WTC11 (cell line): ENCODE measurements around the gene TRIM41. TPM values are rescaled to one million over a fixed set of nuclear protein-coding genes. Genes with fewer than 3 reads are reported as not detected.
A peak's percentile ranks its signal among the peaks of the same experiment; 100 is the strongest.

Experiments used
- ATAC-seq: fragments of 200-7000 bp; cut with Tn5 transposase; 2 replicates; pipeline ENCODE4 v1.10.0; 2021; ENCODE audit warnings: mild to moderate bottlenecking, moderate library complexity
- CTCF ChIA-PET: fragments of 300-600 bp; sonication (Branson Sonifier 250); formaldehyde crosslinking; loops from one replicate; lab custom pipeline; 2021; ENCODE audit warnings: antibody characterized with exemption; lab: Charles Lee
- POLR2A ChIA-PET: fragments of 350-600 bp; sonication (Branson Sonifier 250); formaldehyde crosslinking; loops from one replicate; lab custom pipeline; 2021; ENCODE audit warnings: antibody characterized with exemption; lab: Charles Lee
- DNase-seq: peaks from one replicate; pipeline ENCODE4 v3.0.0; 2021; ENCODE audit warnings: low spot score
- H3K27ac Mint-ChIP-seq: 2 replicates; pipeline ENCODE4 v1.8.0; 2021; ENCODE audit warnings: mixed read lengths
- H3K27me3 Mint-ChIP-seq: 2 replicates; pipeline ENCODE4 v1.8.0; 2021; ENCODE audit warnings: low read depth, mild to moderate bottlenecking, moderate library complexity, mixed read lengths
- H3K36me3 Mint-ChIP-seq: 2 replicates; pipeline ENCODE4 v1.8.0; 2021; ENCODE audit warnings: mixed read lengths
- H3K4me1 Mint-ChIP-seq: 2 replicates; pipeline ENCODE4 v1.8.0; 2022; ENCODE audit warnings: mixed read lengths
- H3K4me3 Mint-ChIP-seq: 2 replicates; pipeline ENCODE4 v1.8.0; 2021; ENCODE audit warnings: mild to moderate bottlenecking, moderate library complexity, mixed read lengths
- H3K9me3 Mint-ChIP-seq: 2 replicates; pipeline ENCODE4 v1.8.0; 2021; ENCODE audit warnings: mixed read lengths
- CREM ChIP-seq: sonication (generic); formaldehyde crosslinking; IDR thresholded peaks from 2 replicates; pipeline ENCODE4 v1.8.1; 2022; ENCODE audit warnings: mild to moderate bottlenecking, missing genetic modification reagents, moderate library complexity
- E2F1 ChIP-seq: sonication (generic); formaldehyde crosslinking; IDR thresholded peaks from 2 replicates; pipeline ENCODE4 v1.8.0; 2022; ENCODE audit warnings: mild to moderate bottlenecking, missing genetic modification reagents
- GABPB1 ChIP-seq: sonication (generic); formaldehyde crosslinking; IDR thresholded peaks from 2 replicates; pipeline ENCODE4 v1.8.1; 2023; ENCODE audit warnings: mild to moderate bottlenecking, missing genetic modification reagents
- GTF2I ChIP-seq: fragments of 250-450 bp; sonication (Bioruptor Pico); conservative IDR thresholded peaks from 2 replicates; pipeline ENCODE4 v1.4.0; 2021; ENCODE audit warnings: mild to moderate bottlenecking
- JAZF1 ChIP-seq: fragments of 250-450 bp; sonication (Bioruptor Pico); IDR thresholded peaks from 2 replicates; pipeline ENCODE4 v1.9.0; 2021; ENCODE audit warnings: moderate library complexity, mild to moderate bottlenecking, inconsistent platforms
- MLX ChIP-seq: sonication (generic); formaldehyde crosslinking; IDR thresholded peaks from 2 replicates; pipeline ENCODE4 v1.8.1; 2023; ENCODE audit warnings: mild to moderate bottlenecking, missing genetic modification reagents, moderate library complexity
- NFE2L1 ChIP-seq: sonication (generic); formaldehyde crosslinking; IDR thresholded peaks from 2 replicates; pipeline ENCODE4 v1.8.1; 2023; ENCODE audit warnings: missing genetic modification reagents
- RORB ChIP-seq: fragments of 250-450 bp; sonication (Bioruptor Pico); IDR thresholded peaks from 2 replicates; pipeline ENCODE4 v1.9.0; 2021; ENCODE audit warnings: mild to moderate bottlenecking
- SMAD3 ChIP-seq: sonication (generic); formaldehyde crosslinking; IDR thresholded peaks from 2 replicates; pipeline ENCODE4 v1.8.0; 2022; ENCODE audit warnings: missing genetic modification reagents, mild to moderate bottlenecking, borderline replicate concordance
- ZNF138 ChIP-seq: sonication (generic); formaldehyde crosslinking; conservative IDR thresholded peaks from 2 replicates; pipeline ENCODE4 v1.8.1; 2022; ENCODE audit warnings: mild to moderate bottlenecking, moderate library complexity, missing genetic modification reagents
- total RNA-seq: library from RNA; stranded (reverse); gene quantifications from 3 replicates; pipeline ENCODE4 v1.2.3, GENCODE V29; 2021
- TF ChIP-seq, protein P1 (sequence below): sonication (generic); formaldehyde crosslinking; IDR thresholded peaks from 2 replicates; pipeline ENCODE4 v1.8.1; 2022; ENCODE audit warnings: mild to moderate bottlenecking, missing genetic modification reagents, moderate library complexity, borderline replicate concordance
- TF ChIP-seq, protein P2 (sequence below): sonication (generic); formaldehyde crosslinking; IDR thresholded peaks from 2 replicates; pipeline ENCODE4 v1.8.1; 2022; ENCODE audit warnings: low read depth, missing genetic modification reagents, borderline replicate concordance
- TF ChIP-seq, protein P3 (sequence below): fragments of 250-450 bp; sonication (Bioruptor Pico); IDR thresholded peaks from 2 replicates; pipeline ENCODE4 v1.9.0; 2021; ENCODE audit warnings: mild to moderate bottlenecking

Gene TRIM41
- total RNA-seq, 1 experiment from 2014 or later, result 33.5 TPM

DNA sequence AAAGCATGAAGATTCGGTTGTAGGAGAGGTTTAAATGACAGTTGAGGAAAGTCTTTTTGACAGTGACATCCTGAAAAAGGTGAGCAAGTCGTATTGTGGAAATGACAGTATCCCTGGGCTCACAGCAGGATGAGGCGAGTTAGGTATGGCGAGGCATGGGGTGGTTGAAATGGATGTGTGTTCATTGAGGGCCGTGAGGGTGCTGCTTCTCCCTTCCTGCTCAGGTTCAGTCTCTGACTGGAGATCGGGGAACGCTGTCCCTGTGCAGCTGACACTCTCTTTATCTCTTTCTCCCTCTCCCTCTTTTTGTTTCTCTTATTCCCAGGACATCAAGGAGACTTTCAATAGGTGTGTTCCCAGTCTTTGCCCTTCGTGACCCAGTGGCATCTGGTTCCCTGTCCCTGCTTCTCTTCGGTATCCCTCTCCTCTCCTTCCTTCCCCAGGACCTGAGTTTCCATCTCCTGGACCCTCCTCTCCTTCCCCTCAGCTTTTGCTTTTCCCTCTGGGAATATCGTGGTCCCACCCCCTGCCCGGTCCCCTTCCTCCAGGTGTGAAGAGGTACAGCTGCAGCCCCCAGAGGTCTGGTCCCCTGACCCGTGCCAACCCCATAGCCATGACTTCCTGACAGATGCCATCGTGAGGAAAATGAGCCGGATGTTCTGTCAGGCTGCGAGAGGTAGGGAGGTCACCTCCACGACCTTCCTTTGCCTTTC, 10.2 kb downstream of the TRIM41 start:
- Mint-ChIP-seq H3K9me3 (no peaks in the 10 kb centered on the region), H3K27me3 (no peaks in the 10 kb centered on the region), H3K4me3 (no peak overlapping the region), H3K27ac (no peak overlapping the region), H3K4me1 (peaks cover 8% of the 10 kb centered on the region; the same call in 1 of the 2 replicates), H3K36me3 (peaks cover 51% of the 10 kb centered on the region)
- DNase-seq (no peak), ATAC-seq (no peak)
- ChIA-PET CTCF (no interaction called here), POLR2A (interaction anchor here (1.0 kb wide), 1 partner anchor 10 kb away, joined by 3 read pairs; the partner anchor contains the start of gene TRIM41)
- TF ChIP-seq CREM, result no peak
- TF ChIP-seq GABPB1, result no peak
- no peak for TF ChIP-seq NFE2L1 (CRISPR knock-in tag)
- TF ChIP-seq MLX (CRISPR knock-in tag), result no peak
- no peak for TF ChIP-seq E2F1 (CRISPR knock-in tag)
- TF ChIP-seq, protein P1, sequence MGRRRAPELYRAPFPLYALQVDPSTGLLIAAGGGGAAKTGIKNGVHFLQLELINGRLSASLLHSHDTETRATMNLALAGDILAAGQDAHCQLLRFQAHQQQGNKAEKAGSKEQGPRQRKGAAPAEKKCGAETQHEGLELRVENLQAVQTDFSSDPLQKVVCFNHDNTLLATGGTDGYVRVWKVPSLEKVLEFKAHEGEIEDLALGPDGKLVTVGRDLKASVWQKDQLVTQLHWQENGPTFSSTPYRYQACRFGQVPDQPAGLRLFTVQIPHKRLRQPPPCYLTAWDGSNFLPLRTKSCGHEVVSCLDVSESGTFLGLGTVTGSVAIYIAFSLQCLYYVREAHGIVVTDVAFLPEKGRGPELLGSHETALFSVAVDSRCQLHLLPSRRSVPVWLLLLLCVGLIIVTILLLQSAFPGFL (CRISPR knock-in tag), result no peak

DNA sequence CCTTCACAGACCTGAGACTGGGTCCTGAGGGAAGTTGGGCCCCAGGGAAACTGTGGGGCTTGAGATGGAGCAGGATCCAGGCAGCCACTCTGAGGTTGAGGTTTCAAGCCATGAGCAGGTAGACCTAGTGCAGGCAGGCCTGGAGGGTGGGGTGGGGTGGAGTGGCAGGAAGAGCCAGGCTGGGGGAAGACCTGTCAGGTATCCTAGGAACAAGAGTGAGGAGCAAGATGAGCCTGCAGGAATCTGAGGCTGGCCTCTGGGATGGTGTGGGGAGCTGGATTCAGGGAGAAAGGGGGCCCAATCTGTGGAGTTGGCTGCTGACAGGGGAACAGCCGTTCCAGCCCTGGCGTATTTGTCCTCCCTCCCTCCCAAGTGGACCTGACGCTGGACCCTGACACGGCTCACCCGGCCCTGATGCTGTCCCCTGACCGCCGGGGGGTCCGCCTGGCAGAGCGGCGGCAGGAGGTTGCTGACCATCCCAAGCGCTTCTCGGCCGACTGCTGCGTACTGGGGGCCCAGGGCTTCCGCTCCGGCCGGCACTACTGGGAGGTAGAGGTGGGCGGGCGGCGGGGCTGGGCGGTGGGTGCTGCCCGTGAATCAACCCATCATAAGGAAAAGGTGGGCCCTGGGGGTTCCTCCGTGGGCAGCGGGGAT, 10.8 kb downstream of the TRIM41 start:
- ChIA-PET POLR2A (interaction anchor here (1.1 to 1.8 kb wide), 2 partner anchors 10 to 17 kb away, joined by 4 to 7 read pairs; partner anchors contain the start of gene TRIM41), CTCF (interaction anchor here (1.7 kb wide), 1 partner anchor 39 kb away, joined by 3 read pairs; no protein-coding TSS in a partner anchor)
- TF ChIP-seq JAZF1 (CRISPR knock-in tag), result no peak
- TF ChIP-seq SMAD3 (CRISPR knock-in tag), result no peak
- TF ChIP-seq ZNF138 (CRISPR knock-in tag), result no peak
- TF ChIP-seq, protein P2, sequence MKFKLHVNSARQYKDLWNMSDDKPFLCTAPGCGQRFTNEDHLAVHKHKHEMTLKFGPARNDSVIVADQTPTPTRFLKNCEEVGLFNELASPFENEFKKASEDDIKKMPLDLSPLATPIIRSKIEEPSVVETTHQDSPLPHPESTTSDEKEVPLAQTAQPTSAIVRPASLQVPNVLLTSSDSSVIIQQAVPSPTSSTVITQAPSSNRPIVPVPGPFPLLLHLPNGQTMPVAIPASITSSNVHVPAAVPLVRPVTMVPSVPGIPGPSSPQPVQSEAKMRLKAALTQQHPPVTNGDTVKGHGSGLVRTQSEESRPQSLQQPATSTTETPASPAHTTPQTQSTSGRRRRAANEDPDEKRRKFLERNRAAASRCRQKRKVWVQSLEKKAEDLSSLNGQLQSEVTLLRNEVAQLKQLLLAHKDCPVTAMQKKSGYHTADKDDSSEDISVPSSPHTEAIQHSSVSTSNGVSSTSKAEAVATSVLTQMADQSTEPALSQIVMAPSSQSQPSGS (CRISPR knock-in tag), result no peak
- TF ChIP-seq, protein P3, sequence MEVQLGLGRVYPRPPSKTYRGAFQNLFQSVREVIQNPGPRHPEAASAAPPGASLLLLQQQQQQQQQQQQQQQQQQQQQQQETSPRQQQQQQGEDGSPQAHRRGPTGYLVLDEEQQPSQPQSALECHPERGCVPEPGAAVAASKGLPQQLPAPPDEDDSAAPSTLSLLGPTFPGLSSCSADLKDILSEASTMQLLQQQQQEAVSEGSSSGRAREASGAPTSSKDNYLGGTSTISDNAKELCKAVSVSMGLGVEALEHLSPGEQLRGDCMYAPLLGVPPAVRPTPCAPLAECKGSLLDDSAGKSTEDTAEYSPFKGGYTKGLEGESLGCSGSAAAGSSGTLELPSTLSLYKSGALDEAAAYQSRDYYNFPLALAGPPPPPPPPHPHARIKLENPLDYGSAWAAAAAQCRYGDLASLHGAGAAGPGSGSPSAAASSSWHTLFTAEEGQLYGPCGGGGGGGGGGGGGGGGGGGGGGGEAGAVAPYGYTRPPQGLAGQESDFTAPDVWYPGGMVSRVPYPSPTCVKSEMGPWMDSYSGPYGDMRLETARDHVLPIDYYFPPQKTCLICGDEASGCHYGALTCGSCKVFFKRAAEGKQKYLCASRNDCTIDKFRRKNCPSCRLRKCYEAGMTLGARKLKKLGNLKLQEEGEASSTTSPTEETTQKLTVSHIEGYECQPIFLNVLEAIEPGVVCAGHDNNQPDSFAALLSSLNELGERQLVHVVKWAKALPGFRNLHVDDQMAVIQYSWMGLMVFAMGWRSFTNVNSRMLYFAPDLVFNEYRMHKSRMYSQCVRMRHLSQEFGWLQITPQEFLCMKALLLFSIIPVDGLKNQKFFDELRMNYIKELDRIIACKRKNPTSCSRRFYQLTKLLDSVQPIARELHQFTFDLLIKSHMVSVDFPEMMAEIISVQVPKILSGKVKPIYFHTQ, result 0 out of 2 replicates have a peak, but pooled peaks have one; percentile 8
- no peak for TF ChIP-seq RORB (CRISPR knock-in tag)
- TF ChIP-seq GTF2I (CRISPR knock-in tag), result no peak
- Mint-ChIP-seq H3K27ac (no peak overlapping the region), H3K27me3 (no peaks in the 10 kb centered on the region), H3K36me3 (peaks cover 58% of the 10 kb centered on the region), H3K9me3 (no peaks in the 10 kb centered on the region), H3K4me1 (peaks cover 12% of the 10 kb centered on the region), H3K4me3 (no peak overlapping the region)
- DNase-seq, result no peak
- peak; percentile 4 for ATAC-seq
